SK-N-SH treated with all-trans-retinoic acid at 6 μM for 48 hours (cell line): ENCODE measurements around the gene PLXND1.

Experiments
- ATAC-seq: fragments of 200-7000 bp; cut with Tn5 transposase; 3 replicates; pipeline ENCODE4 v1.9.1; 2020; ENCODE audit warnings: mild to moderate bottlenecking, moderate library complexity
- ARNTL ChIP-seq: fragments of 450-650 bp; formaldehyde crosslinking; IDR thresholded peaks from 2 replicates; pipeline ENCODE4 v1.5.0; 2020; ENCODE audit warnings: low read depth, mild to moderate bottlenecking, moderate library complexity, borderline replicate concordance
- CSDC2 ChIP-seq: fragments of 250-450 bp; sonication (Bioruptor Pico); IDR thresholded peaks from 2 replicates; pipeline ENCODE4 v1.5.0; 2020; ENCODE audit warnings: mild to moderate bottlenecking, moderate library complexity
- GLIS3 ChIP-seq: fragments of 250-450 bp; sonication (Bioruptor Pico); IDR thresholded peaks from 2 replicates; pipeline ENCODE4 v1.5.0; 2020; ENCODE audit warnings: mild to moderate bottlenecking, moderate library complexity
- PPARA ChIP-seq: fragments of 250-450 bp; sonication (Bioruptor Pico); IDR thresholded peaks from 2 replicates; pipeline ENCODE4 v1.5.0; 2020; ENCODE audit warnings: mild to moderate bottlenecking, borderline replicate concordance
- RARB ChIP-seq: fragments of 250-450 bp; sonication (Bioruptor Pico); IDR thresholded peaks from 2 replicates; pipeline ENCODE4 v1.8.0; 2021; ENCODE audit warnings: mild to moderate bottlenecking, moderate library complexity
- TCF4 ChIP-seq: fragments of 250-450 bp; sonication (Bioruptor Pico); IDR thresholded peaks from 2 replicates; pipeline ENCODE4 v1.8.0; 2021; ENCODE audit warnings: mild to moderate bottlenecking, moderate library complexity, borderline replicate concordance
- TOX ChIP-seq: fragments of 250-450 bp; sonication (Bioruptor Pico); IDR thresholded peaks from 2 replicates; pipeline ENCODE4 v1.8.0; 2021; ENCODE audit warnings: mild to moderate bottlenecking, moderate library complexity, borderline replicate concordance
- TSHZ2 ChIP-seq: fragments of 250-450 bp; sonication (Bioruptor Pico); IDR thresholded peaks from 2 replicates; pipeline ENCODE4 v1.5.0; 2020; ENCODE audit warnings: mild to moderate bottlenecking, moderate library complexity
- ZFP3 ChIP-seq: fragments of 250-450 bp; sonication (Bioruptor Pico); IDR thresholded peaks from 2 replicates; pipeline ENCODE4 v1.5.0; 2020; ENCODE audit warnings: mild to moderate bottlenecking, moderate library complexity
- ZFP30 ChIP-seq: fragments of 450-650 bp; formaldehyde crosslinking; IDR thresholded peaks from 2 replicates; pipeline ENCODE4 v1.5.0; 2022; ENCODE audit warnings: mild to moderate bottlenecking, moderate library complexity
- ZNF565 ChIP-seq: fragments of 450-650 bp; formaldehyde crosslinking; conservative IDR thresholded peaks from 2 replicates; pipeline ENCODE4 v1.5.0; 2020; ENCODE audit warnings: low read depth, mild to moderate bottlenecking, moderate library complexity
- ZNF8 ChIP-seq: fragments of 450-650 bp; formaldehyde crosslinking; IDR thresholded peaks from 2 replicates; pipeline ENCODE4 v1.5.0; 2020; ENCODE audit warnings: mild to moderate bottlenecking, moderate library complexity
- TF ChIP-seq, protein P1 (sequence below): fragments of 250-450 bp; sonication (Bioruptor Pico); IDR thresholded peaks from 2 replicates; pipeline ENCODE4 v1.8.0; 2020; ENCODE audit warnings: mild to moderate bottlenecking, moderate library complexity, borderline replicate concordance
- TF ChIP-seq, protein P2 (sequence below): fragments of 250-450 bp; sonication (Bioruptor Pico); IDR thresholded peaks from 2 replicates; pipeline ENCODE4 v1.5.1; 2021; ENCODE audit warnings: mild to moderate bottlenecking, moderate library complexity

PLXND1 gene

GRCh38 chr3:129542747-129543146 lies 63.7 kb downstream of the PLXND1 start:
- no peak for TF ChIP-seq ARNTL (CRISPR knock-in tag)
- TF ChIP-seq, protein P1, sequence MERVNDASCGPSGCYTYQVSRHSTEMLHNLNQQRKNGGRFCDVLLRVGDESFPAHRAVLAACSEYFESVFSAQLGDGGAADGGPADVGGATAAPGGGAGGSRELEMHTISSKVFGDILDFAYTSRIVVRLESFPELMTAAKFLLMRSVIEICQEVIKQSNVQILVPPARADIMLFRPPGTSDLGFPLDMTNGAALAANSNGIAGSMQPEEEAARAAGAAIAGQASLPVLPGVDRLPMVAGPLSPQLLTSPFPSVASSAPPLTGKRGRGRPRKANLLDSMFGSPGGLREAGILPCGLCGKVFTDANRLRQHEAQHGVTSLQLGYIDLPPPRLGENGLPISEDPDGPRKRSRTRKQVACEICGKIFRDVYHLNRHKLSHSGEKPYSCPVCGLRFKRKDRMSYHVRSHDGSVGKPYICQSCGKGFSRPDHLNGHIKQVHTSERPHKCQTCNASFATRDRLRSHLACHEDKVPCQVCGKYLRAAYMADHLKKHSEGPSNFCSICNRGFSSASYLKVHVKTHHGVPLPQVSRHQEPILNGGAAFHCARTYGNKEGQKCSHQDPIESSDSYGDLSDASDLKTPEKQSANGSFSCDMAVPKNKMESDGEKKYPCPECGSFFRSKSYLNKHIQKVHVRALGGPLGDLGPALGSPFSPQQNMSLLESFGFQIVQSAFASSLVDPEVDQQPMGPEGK: no peak

DNA sequence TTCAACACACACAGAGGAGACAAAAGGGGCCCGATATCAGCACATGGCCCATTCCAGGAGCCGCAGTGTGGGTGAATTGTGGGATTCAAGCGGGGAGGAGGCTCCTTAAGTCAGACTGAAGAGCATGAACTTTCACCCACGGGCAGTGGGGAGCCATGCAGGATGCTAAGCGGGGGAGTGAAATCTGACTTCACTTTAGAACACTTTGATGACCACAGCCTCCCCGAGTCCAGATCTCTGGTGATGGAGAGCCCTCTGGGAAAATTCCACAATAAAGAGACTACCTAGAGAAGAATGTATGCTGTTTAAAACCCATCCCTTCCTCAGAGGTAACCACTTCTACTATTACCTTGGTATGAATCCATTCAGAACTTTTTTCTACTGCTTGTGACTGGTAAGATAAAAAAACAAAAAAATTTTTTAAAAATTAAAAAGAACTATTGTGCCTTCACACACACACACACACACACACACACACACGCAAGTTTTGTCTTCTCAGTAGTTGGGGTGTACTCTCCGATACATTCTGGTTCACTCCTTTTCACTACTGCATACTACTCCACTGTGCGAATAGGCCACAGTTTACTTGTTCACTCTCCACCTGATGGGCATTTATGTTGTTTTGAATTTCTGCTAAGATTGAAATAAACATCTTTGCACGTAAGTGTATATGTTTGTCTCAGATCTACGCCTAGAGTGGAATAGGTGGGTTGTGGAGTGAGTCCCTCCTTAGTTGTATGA lies 65.5 kb downstream of the PLXND1 start:
- TF ChIP-seq, protein P2, sequence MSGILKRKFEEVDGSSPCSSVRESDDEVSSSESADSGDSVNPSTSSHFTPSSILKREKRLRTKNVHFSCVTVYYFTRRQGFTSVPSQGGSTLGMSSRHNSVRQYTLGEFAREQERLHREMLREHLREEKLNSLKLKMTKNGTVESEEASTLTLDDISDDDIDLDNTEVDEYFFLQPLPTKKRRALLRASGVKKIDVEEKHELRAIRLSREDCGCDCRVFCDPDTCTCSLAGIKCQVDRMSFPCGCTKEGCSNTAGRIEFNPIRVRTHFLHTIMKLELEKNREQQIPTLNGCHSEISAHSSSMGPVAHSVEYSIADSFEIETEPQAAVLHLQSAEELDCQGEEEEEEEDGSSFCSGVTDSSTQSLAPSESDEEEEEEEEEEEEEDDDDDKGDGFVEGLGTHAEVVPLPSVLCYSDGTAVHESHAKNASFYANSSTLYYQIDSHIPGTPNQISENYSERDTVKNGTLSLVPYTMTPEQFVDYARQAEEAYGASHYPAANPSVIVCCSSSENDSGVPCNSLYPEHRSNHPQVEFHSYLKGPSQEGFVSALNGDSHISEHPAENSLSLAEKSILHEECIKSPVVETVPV (CRISPR knock-in tag): no peak
- TF ChIP-seq, protein P1: no peak
- TF ChIP-seq GLIS3 (CRISPR knock-in tag): no peak
- ATAC-seq: no peak

More at GRCh38 chr3:129542747-129543146, 63.7 kb downstream of the PLXND1 start:
- ATAC-seq: no peak

GRCh38 chr3:129539206-129539605 lies 67.3 kb downstream of the PLXND1 start:
- ATAC-seq: no peak
- TF ChIP-seq ZFP3 (CRISPR knock-in tag) (no peak), TOX (CRISPR knock-in tag) (no peak), ZNF565 (CRISPR knock-in tag) (no peak), ARNTL (CRISPR knock-in tag) (no peak)
- TF ChIP-seq, protein P1: no peak
- TF ChIP-seq, protein P2 (CRISPR knock-in tag): no peak
- TF ChIP-seq, all 23 proteins: peak for 0

DNA sequence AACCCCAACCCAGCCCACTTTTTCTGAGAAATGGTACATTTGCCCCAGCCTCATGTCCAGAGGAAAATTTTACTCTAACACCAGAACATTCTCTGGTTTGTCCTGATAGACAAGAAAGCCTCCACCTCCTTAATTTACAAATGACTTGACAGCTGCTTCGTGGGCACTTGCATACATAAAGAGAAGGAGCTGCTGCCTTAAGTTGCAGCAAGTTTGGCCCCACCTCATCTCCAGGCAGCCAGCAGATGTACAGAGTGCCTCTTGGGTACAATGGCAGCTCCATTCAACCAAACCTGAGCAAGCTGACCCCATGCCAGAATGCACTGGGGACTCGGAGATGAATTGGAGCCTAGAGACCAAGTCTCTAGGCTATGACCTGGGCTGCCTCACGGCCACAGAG lies 69.7 kb downstream of the PLXND1 start:
- ATAC-seq: no peak
- TF ChIP-seq ARNTL (CRISPR knock-in tag) (no peak), TCF4 (CRISPR knock-in tag) (no peak), CSDC2 (CRISPR knock-in tag) (no peak), GLIS3 (CRISPR knock-in tag) (no peak), ZNF8 (CRISPR knock-in tag) (no peak), RARB (no peak), TOX (CRISPR knock-in tag) (no peak), PPARA (CRISPR knock-in tag) (no peak), ZFP30 (CRISPR knock-in tag) (no peak), TSHZ2 (CRISPR knock-in tag) (no peak)
- TF ChIP-seq, protein P2 (CRISPR knock-in tag): no peak
